GM21526 (cell line): ENCODE measurements around the gene C11orf71.

Experiments
- ATAC-seq: cut with Tn5 transposase; IDR thresholded peaks from one replicate; pipeline ENCODE4 v1.9.1; 2021; ENCODE audit warnings: moderate library complexity; ENCODE audit not compliant: unreplicated experiment, low FRiP score

C11orf71 gene

GRCh38 chr11:114362326-114362725 lies 38.0 kb downstream of the C11orf71 start:
- no peak for ATAC-seq

GRCh38 chr11:114359342-114359741 lies 41.0 kb downstream of the C11orf71 start:
- no peak for ATAC-seq

- ATAC-seq = no peak
Observed at GRCh38 chr11:114358716-114359115, 41.6 kb downstream of the C11orf71 start.

GRCh38 chr11:114354076-114354475 lies 46.2 kb downstream of the C11orf71 start:
- ATAC-seq = no peak

GRCh38 chr11:114353443-114353842 lies 46.9 kb downstream of the C11orf71 start:
- ATAC-seq = no peak

- ATAC-seq = no peak
Observed at GRCh38 chr11:114350022-114350421, 50.3 kb downstream of the C11orf71 start.
